Suprapubic skin (tissue), 4 donors: ENCODE results near the gene PDE4B. TPM values are rescaled to one million over a fixed set of nuclear protein-coding genes. Genes with fewer than 3 reads are reported as not detected.

Source experiments
- DNase-seq, 2 donors: peaks; one replicate each; pipeline ENCODE4 v3.0.0-alpha.2; 2019; ENCODE audit warnings: low spot score in 2 of 2
- H3K27ac ChIP-seq: fragments of 200-600 bp; sonication (generic); one replicate; pipeline ENCODE4 v1.5.1; 2019
- H3K27me3 ChIP-seq: fragments of 200-600 bp; sonication (generic); one replicate; pipeline ENCODE4 v1.5.1; 2019
- H3K36me3 ChIP-seq: fragments of 200-600 bp; sonication (generic); one replicate; pipeline ENCODE4 v1.5.1; 2019
- H3K4me1 ChIP-seq: fragments of 200-600 bp; sonication (generic); one replicate; pipeline ENCODE4 v1.5.1; 2019
- H3K4me3 ChIP-seq: fragments of 200-600 bp; sonication (generic); one replicate; pipeline ENCODE4 v1.5.1; 2019; ENCODE audit warnings: mild to moderate bottlenecking
- H3K9me3 ChIP-seq: fragments of 200-600 bp; sonication (generic); one replicate; pipeline ENCODE4 v1.5.1; 2019
- EP300 ChIP-seq: sonication (generic); formaldehyde crosslinking; IDR thresholded peaks from one replicate; pipeline ENCODE4 v1.6.1; 2017; ENCODE audit warnings: antibody characterized with exemption
- POLR2A ChIP-seq, 2 donors: fragments of 450-650 bp; IDR thresholded peaks; one replicate each; pipeline ENCODE4 v1.6.1; 2017; ENCODE audit warnings: antibody characterized with exemption in 2 of 2, mild to moderate bottlenecking in 2 of 2, moderate library complexity in 2 of 2
- POLR2AphosphoS5 ChIP-seq, 3 donors: sonication (generic); formaldehyde crosslinking; IDR thresholded peaks; one replicate each; pipeline ENCODE4 v1.6.1; 2017; ENCODE audit warnings: antibody characterized with exemption in 3 of 3
- WGBS: methylation state at CpG from one replicate; pipeline ENCODE4 v1.1.5; 2018; 5-methylcytosine and 5-hydroxymethylcytosine counted together
- total RNA-seq, 4 donors: library from RNA; depleted of rRNA; stranded (reverse); fragments of >200 nt; gene quantifications; one replicate each; pipeline ENCODE4 v1.1.0, GENCODE V29; 2016
- TF ChIP-seq, protein P1 (sequence below), 2 donors: fragments of 200-600 bp in 1 of 2; fragments of 450-650 bp in 1 of 2; sonication (generic) in 1 of 2; IDR thresholded peaks; one replicate each; pipeline ENCODE4 v1.5.1; 2016 to 2019; ENCODE audit warnings: antibody characterized with exemption in 2 of 2, mild to moderate bottlenecking in 1 of 2, moderate library complexity in 1 of 2

PDE4B gene
- total RNA-seq, 4 donors from 2014 or later = 14.2 to 27.6 (median 16.7) TPM

DNA sequence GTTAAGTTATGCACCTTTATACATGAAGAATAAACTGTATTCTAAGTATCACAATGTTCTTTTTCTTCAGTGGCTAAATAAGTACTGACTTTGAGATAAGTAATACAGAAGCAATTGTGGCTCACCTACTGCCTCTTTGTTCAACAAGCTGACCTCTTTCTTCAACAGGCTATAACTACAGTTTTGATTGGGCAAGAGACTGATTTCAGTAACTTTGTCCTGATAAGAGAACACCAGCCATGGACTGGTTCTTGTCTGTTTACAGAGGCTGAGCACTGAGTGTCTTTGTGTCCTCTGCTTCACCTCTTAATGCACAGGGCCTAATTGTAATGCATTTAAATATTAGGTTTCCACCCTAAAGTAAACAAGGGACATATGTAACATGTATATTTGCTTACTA is 34.6 kb upstream of the PDE4B start:
- H3K27me3 ChIP-seq = no peaks in the 10 kb centered on the region
- no peak for DNase-seq
- no peaks in the 10 kb centered on the region for H3K9me3 ChIP-seq

DNA sequence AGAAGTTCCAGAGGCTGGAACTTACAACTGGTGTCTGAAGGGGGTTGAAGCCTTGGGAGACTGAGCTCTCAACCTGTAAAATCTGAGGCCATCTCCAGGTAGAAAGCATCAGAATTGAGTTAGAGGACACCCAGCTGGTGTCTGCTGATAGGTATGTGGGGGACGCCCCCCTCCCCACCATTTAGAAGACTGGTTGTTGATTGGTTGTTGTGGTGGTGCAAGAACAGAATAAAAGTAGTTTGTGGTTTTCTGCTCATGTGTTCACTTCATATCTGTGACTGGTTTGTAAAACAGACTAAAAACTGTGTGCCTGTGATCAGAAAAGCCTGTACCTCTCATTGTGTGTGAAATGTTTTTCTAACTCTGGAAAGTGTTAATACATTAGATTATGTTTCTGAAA is 33.2 kb upstream of the PDE4B start:
- 94% methylated on average over 1 of the region's 1 CpG for WGBS
- TF ChIP-seq EP300 = no peak

More for the DNA sequence above, 34.6 kb upstream of the PDE4B start:
- Histone ChIP-seq H3K4me3 (no peak overlapping the region), H3K4me1 (no peaks in the 10 kb centered on the region), H3K27ac (no peak overlapping the region), H3K36me3 (no peaks in the 10 kb centered on the region)
- TF ChIP-seq POLR2AphosphoS5 (IDR thresholded peaks at IDR 0.05) = no peak
- TF ChIP-seq POLR2A (IDR thresholded peaks at IDR 0.05) = no peak
- no peak for TF ChIP-seq EP300
- TF ChIP-seq, protein P1, sequence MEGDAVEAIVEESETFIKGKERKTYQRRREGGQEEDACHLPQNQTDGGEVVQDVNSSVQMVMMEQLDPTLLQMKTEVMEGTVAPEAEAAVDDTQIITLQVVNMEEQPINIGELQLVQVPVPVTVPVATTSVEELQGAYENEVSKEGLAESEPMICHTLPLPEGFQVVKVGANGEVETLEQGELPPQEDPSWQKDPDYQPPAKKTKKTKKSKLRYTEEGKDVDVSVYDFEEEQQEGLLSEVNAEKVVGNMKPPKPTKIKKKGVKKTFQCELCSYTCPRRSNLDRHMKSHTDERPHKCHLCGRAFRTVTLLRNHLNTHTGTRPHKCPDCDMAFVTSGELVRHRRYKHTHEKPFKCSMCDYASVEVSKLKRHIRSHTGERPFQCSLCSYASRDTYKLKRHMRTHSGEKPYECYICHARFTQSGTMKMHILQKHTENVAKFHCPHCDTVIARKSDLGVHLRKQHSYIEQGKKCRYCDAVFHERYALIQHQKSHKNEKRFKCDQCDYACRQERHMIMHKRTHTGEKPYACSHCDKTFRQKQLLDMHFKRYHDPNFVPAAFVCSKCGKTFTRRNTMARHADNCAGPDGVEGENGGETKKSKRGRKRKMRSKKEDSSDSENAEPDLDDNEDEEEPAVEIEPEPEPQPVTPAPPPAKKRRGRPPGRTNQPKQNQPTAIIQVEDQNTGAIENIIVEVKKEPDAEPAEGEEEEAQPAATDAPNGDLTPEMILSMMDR (IDR thresholded peaks at IDR 0.05) = no peak

DNA sequence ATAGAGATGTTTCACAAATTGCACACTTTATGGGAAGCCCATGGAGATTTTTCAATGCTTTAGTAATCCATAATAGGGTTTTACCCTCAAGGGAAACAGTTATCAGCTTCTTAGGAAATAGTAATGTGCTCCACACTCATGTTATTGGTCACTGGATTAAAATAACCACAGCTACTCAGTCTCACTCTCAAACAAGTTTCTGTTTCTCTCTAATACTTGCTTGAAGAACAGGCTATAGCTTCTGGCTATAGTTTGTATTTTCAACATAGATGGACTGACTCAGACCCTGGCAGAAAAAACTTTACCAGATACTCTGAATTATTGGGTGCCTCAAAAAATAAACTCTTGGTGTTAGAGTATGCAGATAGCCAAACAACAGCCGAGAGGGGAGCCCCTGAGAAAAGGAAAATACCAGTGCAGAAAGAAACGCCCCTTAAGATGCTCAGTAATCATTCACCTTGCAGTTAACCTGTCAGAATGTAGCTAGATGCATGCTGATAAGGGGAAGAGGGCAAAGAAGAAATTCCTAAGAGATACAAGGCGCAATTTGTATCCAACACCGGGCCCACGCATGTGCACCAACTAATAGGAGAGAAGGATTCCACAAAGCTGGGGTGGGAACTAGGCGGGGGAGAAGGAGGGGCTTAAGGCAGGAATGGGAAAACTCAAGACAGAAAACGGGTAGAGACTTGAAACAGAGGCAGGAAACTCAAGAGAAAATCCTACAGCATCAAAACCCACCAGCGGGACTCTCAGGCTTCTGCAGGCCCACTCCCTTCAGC is 30.4 kb upstream of the PDE4B start:
- no peaks in the 10 kb centered on the region for H3K9me3 ChIP-seq

More for the DNA sequence above, 33.2 kb upstream of the PDE4B start:
- no peaks in the 10 kb centered on the region for H3K9me3 ChIP-seq
- no peak overlapping the region for H3K4me3 ChIP-seq
- no peaks in the 10 kb centered on the region for H3K36me3 ChIP-seq
- H3K27ac ChIP-seq = no peak overlapping the region
- DNase-seq = no peak
- no peaks in the 10 kb centered on the region for H3K27me3 ChIP-seq
- no peaks in the 10 kb centered on the region for H3K4me1 ChIP-seq

DNA sequence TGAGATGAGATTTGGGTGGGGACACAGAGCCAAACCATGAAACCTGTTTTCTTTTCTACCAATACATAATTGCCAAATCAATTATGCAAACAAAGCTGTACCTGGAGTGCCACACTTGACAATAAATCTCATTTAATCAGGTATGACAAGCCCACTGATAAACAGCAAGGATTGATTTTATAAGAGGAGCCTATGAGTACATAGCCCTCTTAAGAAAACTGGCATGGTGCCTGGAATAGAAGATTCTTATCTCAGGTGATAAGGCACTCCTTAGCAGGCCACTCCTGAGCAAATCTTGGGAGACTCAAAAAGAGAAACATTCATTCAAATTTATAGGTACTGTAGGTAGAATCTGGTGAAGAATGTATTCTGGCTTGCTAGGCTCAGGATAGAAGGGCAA is 28.6 kb upstream of the PDE4B start:
- no peaks in the 10 kb centered on the region for H3K4me1 ChIP-seq
- no peak overlapping the region for H3K27ac ChIP-seq
- no peaks in the 10 kb centered on the region for H3K27me3 ChIP-seq
- H3K36me3 ChIP-seq = no peaks in the 10 kb centered on the region
- no peak for DNase-seq
- H3K9me3 ChIP-seq = no peaks in the 10 kb centered on the region
- no peak for TF ChIP-seq POLR2A (IDR thresholded peaks at IDR 0.05)
- TF ChIP-seq EP300 = no peak
- no peak for TF ChIP-seq POLR2AphosphoS5 (IDR thresholded peaks at IDR 0.05)
- TF ChIP-seq, protein P1 (IDR thresholded peaks at IDR 0.05) = no peak
- H3K4me3 ChIP-seq = no peak overlapping the region

More for the DNA sequence above, 30.4 kb upstream of the PDE4B start:
- no peak for TF ChIP-seq EP300
- no peak for TF ChIP-seq POLR2A (IDR thresholded peaks at IDR 0.05)
- TF ChIP-seq, protein P1 (IDR thresholded peaks at IDR 0.05) = no peak
- no peak for TF ChIP-seq POLR2AphosphoS5 (IDR thresholded peaks at IDR 0.05)
- Histone ChIP-seq H3K27me3 (no peaks in the 10 kb centered on the region), H3K4me1 (no peaks in the 10 kb centered on the region), H3K36me3 (no peaks in the 10 kb centered on the region), H3K27ac (no peak overlapping the region), H3K4me3 (no peak overlapping the region)
- DNase-seq = no peak
- WGBS = 28% methylated on average over 8 of the region's 8 CpGs

DNA sequence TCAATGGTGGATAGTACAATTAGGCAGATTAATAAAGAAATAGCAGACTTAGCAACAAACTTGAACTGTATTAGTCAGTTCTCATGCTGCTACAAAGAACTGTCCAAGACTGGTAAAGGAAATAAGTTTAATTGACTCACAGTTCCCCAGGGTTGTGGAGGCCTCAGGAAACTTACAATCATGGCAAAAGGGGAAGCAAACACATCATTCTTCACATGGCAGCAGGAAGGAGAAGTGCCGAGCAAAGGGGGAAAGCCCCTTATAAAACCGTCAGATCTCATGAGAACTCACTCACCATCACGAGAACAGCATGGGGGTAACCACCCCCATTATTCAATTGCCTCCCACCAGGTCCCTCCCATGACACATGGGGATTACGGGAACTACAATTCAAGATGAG is 27.1 kb upstream of the PDE4B start:
- Histone ChIP-seq H3K36me3 (no peaks in the 10 kb centered on the region), H3K27me3 (no peaks in the 10 kb centered on the region), H3K9me3 (no peaks in the 10 kb centered on the region), H3K4me3 (no peak overlapping the region), H3K4me1 (no peaks in the 10 kb centered on the region), H3K27ac (no peak overlapping the region)
- TF ChIP-seq POLR2A (IDR thresholded peaks at IDR 0.05) (no peak), EP300 (no peak), POLR2AphosphoS5 (IDR thresholded peaks at IDR 0.05) (no peak)
- TF ChIP-seq, protein P1 (IDR thresholded peaks at IDR 0.05) = no peak
- 47% methylated on average over 4 of the region's 4 CpGs for WGBS
- no peak for DNase-seq
